ENCODE measurements around the gene DGKB. TPM values are rescaled to one million over a fixed set of nuclear protein-coding genes. Genes with fewer than 3 reads are reported as not detected.

Gene DGKB
- total and polyA plus RNA-seq, 7 donors = 0.39 to 22.4 (median 11.3) TPM; not detected in 2

DNA sequence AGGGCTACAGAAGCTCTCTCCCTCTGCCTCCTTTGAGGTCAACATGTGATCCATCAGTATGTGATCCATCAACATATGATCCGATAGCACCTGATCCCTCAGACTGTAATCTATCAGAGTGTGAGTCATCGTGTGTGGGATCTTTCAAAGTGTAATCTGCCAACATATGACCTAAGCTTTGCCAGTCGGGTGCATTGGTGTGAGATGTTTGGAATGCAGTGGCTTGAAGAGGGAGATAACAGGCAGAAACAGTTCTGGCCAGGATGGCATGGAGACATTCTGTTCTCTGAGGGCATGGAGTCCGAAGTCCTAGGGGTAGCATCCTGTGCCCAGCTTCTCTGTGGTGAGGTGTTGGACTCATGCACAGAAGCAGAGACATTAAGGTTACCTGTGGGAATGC, 695.4 kb downstream of the DGKB start:
- DNase-seq = no peak
- TF ChIP-seq, protein P1, sequence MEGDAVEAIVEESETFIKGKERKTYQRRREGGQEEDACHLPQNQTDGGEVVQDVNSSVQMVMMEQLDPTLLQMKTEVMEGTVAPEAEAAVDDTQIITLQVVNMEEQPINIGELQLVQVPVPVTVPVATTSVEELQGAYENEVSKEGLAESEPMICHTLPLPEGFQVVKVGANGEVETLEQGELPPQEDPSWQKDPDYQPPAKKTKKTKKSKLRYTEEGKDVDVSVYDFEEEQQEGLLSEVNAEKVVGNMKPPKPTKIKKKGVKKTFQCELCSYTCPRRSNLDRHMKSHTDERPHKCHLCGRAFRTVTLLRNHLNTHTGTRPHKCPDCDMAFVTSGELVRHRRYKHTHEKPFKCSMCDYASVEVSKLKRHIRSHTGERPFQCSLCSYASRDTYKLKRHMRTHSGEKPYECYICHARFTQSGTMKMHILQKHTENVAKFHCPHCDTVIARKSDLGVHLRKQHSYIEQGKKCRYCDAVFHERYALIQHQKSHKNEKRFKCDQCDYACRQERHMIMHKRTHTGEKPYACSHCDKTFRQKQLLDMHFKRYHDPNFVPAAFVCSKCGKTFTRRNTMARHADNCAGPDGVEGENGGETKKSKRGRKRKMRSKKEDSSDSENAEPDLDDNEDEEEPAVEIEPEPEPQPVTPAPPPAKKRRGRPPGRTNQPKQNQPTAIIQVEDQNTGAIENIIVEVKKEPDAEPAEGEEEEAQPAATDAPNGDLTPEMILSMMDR (IDR thresholded peaks at IDR 0.05) = no peak
- TF ChIP-seq POLR2AphosphoS5 (IDR thresholded peaks at IDR 0.05) = no peak
- no peak for TF ChIP-seq EP300 (IDR thresholded peaks at IDR 0.05)
- TF ChIP-seq POLR2A (IDR thresholded peaks at IDR 0.05) = no peak
- H3K4me3 ChIP-seq = no peak overlapping the region
- no peak overlapping the region for H3K27ac ChIP-seq
- WGBS, 2 donors = 64 to 76% methylated on average over 4 of the region's 4 CpGs
- intact Hi-C loops (cut with DNase I) = no loop called here
- H3K4me1 ChIP-seq = no peaks in the 10 kb centered on the region
- H3K27me3 ChIP-seq = no peaks in the 10 kb centered on the region
- no peaks in the 10 kb centered on the region for H3K36me3 ChIP-seq
- no peaks in the 10 kb centered on the region for H3K9me3 ChIP-seq

DNA sequence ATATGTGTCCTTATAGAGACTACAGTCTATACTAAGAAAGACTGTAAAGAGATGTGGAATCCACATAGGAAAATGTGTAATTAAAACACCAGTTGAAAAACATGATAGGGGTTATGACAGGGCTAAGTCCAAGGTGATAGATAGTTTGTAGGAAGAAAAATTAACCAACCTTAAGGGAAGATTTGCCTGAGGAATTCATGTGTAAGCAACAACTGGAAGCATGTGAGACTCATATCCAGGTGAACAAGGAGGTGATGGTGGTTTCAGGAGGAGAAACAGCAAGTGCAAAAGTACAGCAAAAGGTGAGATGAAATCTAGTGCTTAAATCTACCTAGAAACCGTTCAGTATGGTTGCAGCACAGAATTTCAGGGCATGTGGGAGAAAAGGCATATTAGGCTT, 696.4 kb downstream of the DGKB start:
- no peaks in the 10 kb centered on the region for H3K27me3 ChIP-seq
- no peak for DNase-seq
- WGBS, 2 donors = 71% methylated on average over 1 of the region's 1 CpG
- no peaks in the 10 kb centered on the region for H3K36me3 ChIP-seq
- no peak overlapping the region for H3K4me3 ChIP-seq
- H3K4me1 ChIP-seq = no peaks in the 10 kb centered on the region
- H3K27ac ChIP-seq = no peak overlapping the region
- intact Hi-C loops (cut with DNase I) = no loop called here
- no peaks in the 10 kb centered on the region for H3K9me3 ChIP-seq
- TF ChIP-seq, protein P1 (IDR thresholded peaks at IDR 0.05) = no peak
- no peak for TF ChIP-seq POLR2AphosphoS5 (IDR thresholded peaks at IDR 0.05)
- TF ChIP-seq POLR2A (IDR thresholded peaks at IDR 0.05) = no peak
- no peak for TF ChIP-seq EP300 (IDR thresholded peaks at IDR 0.05)

DNA sequence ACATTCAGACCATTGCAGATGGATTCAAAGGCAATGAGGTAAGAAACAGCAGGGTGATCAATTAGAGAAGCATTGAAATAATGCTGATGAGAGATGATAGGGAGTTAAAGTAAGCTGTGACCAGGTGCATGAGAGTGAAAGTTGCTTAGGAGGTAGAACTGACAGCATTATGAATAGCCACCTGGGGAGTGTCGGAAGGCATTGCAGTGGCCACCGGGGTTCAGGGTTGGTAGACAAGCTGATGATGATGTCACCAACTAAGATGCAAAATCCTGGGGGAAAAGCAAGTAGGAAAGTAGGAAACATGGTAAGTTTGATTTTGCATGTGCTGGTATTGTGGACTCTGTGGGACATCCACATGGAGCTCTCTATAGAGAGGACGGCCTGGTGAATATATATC, 701.2 kb downstream of the DGKB start:
- H3K27ac ChIP-seq = no peak overlapping the region
- WGBS, 2 donors = 87 to 91% methylated on average over 3 of the region's 3 CpGs
- H3K4me1 ChIP-seq = peaks cover 0 to 10% (median 0%) of the 10 kb centered on the region in 4 donors
- no peak for DNase-seq
- TF ChIP-seq POLR2AphosphoS5 (IDR thresholded peaks at IDR 0.05) = no peak
- TF ChIP-seq, protein P1 (IDR thresholded peaks at IDR 0.05) = no peak
- no peak for TF ChIP-seq POLR2A (IDR thresholded peaks at IDR 0.05)
- TF ChIP-seq EP300 (IDR thresholded peaks at IDR 0.05) = no peak
- intact Hi-C loops (cut with DNase I) = no loop called here
- H3K36me3 ChIP-seq = no peaks in the 10 kb centered on the region
- no peaks in the 10 kb centered on the region for H3K27me3 ChIP-seq
- H3K4me3 ChIP-seq = no peak overlapping the region
- H3K9me3 ChIP-seq = peaks cover 0 to 2% (median 0%) of the 10 kb centered on the region in 4 donors

DNA sequence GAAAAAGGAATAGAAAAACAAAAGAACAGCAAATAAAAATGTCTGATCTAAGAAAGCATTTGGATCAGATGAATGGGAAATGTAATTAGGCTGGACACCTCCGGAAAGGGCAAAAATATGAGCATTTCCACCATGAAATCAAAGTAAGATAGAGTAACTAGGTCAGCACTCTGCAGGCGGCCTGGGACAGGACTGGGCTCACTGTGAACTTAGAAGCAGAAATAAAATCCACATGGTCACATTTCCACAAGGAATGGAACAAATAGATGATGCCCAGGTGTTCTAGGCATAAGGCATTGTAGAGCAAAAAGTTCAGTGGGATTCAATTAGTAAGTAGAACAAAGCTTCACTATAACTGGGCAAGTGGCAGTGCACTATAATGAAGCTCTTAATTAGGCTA, 703.2 kb downstream of the DGKB start:
- intact Hi-C loops (cut with DNase I) = no loop called here
- TF ChIP-seq POLR2A (IDR thresholded peaks at IDR 0.05) = no peak
- TF ChIP-seq, protein P1 (IDR thresholded peaks at IDR 0.05) = no peak
- no peak for TF ChIP-seq EP300 (IDR thresholded peaks at IDR 0.05)
- no peak for TF ChIP-seq POLR2AphosphoS5 (IDR thresholded peaks at IDR 0.05)
- no peak overlapping the region for H3K4me3 ChIP-seq
- 86 to 94% methylated on average over 2 of the region's 2 CpGs for WGBS, 2 donors
- H3K27ac ChIP-seq = no peak overlapping the region
- peaks cover 0 to 2% (median 0%) of the 10 kb centered on the region in 4 donors for H3K9me3 ChIP-seq
- H3K4me1 ChIP-seq = peaks cover 0 to 10% (median 0%) of the 10 kb centered on the region in 4 donors
- no peaks in the 10 kb centered on the region for H3K27me3 ChIP-seq
- DNase-seq = no peak
- no peaks in the 10 kb centered on the region for H3K36me3 ChIP-seq

DNA sequence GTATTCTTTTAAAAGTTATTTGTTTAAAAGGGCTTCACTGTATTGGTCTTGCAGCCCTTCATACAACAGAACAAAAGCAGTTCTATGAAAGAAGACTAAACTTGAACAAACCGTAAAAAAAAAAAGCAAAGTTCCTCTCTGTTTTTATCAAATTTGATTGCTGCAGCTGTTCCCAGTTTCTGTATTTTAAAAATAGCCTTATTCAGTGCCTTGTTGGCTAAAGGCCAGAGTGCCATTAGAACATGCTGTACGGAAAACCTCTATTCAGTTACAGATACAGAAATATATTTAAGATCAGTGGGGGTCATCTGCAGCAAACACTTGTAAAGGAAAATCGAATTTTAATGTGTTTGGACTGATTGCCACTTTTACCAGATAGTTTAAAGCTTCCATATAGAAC, 705.3 kb downstream of the DGKB start:
- no peak for TF ChIP-seq POLR2A (IDR thresholded peaks at IDR 0.05)
- TF ChIP-seq, protein P1 (IDR thresholded peaks at IDR 0.05) = no peak
- TF ChIP-seq POLR2AphosphoS5 (IDR thresholded peaks at IDR 0.05) = no peak
- TF ChIP-seq EP300 (IDR thresholded peaks at IDR 0.05) = no peak
- intact Hi-C loops (cut with DNase I) = no loop called here
- Histone ChIP-seq H3K27ac (no peak overlapping the region), H3K36me3 (no peaks in the 10 kb centered on the region), H3K4me1 (peaks cover 0 to 10% (median 0%) of the 10 kb centered on the region in 4 donors), H3K9me3 (peaks cover 0 to 2% (median 0%) of the 10 kb centered on the region in 4 donors), H3K4me3 (no peak overlapping the region), H3K27me3 (no peaks in the 10 kb centered on the region)
- WGBS, 2 donors = 30 to 56% methylated on average over 3 of the region's 3 CpGs
- no peak for DNase-seq

Measured in sigmoid colon (tissue), 7 donors.